Lower leg skin (tissue), 3 donors: ENCODE measurements around the gene S1PR3.

Experiments
- POLR2A ChIP-seq, 2 donors: fragments of 450-650 bp; IDR thresholded peaks; one replicate each; pipeline ENCODE4 v1.6.1; 2016 to 2017; ENCODE audit warnings: antibody characterized with exemption in 2 of 2, mild to moderate bottlenecking in 1 of 2, moderate library complexity in 1 of 2
- TF ChIP-seq, protein P1 (sequence below), 3 donors: fragments of 450-650 bp; IDR thresholded peaks; one replicate each; pipeline ENCODE4 v1.5.1; 2016; ENCODE audit warnings: antibody characterized with exemption in 3 of 3, mild to moderate bottlenecking in 3 of 3, moderate library complexity in 2 of 3

DNA sequence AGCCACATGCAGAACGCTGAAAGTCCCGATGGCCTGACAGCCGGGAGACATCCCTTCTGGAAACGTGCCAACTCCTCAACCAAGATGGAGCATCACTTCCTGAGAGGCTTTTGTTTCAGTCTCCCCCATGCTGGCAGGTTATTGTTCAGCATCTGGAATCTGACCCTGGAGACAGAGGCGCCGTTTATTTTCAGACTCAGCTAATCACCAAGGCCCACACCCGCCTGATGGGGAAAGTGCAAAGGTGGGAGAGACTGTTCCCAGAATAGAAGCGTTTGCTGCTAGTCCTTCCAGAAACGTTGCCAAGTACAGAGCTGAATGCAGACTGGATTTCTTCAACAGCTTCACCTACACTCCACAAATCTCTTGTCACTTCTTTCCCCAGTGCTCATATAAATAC is 41.8 kb upstream of the S1PR3 start:
- TF ChIP-seq, protein P1, sequence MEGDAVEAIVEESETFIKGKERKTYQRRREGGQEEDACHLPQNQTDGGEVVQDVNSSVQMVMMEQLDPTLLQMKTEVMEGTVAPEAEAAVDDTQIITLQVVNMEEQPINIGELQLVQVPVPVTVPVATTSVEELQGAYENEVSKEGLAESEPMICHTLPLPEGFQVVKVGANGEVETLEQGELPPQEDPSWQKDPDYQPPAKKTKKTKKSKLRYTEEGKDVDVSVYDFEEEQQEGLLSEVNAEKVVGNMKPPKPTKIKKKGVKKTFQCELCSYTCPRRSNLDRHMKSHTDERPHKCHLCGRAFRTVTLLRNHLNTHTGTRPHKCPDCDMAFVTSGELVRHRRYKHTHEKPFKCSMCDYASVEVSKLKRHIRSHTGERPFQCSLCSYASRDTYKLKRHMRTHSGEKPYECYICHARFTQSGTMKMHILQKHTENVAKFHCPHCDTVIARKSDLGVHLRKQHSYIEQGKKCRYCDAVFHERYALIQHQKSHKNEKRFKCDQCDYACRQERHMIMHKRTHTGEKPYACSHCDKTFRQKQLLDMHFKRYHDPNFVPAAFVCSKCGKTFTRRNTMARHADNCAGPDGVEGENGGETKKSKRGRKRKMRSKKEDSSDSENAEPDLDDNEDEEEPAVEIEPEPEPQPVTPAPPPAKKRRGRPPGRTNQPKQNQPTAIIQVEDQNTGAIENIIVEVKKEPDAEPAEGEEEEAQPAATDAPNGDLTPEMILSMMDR (IDR thresholded peaks at IDR 0.05), result no peak
- TF ChIP-seq POLR2A (IDR thresholded peaks at IDR 0.05), result no peak
